HEK293 (cell line): ENCODE measurements around the gene ZBTB39.

Experiments
- CTCF ChIA-PET: fragments of 350-600 bp; formaldehyde crosslinking; extraction: SDS; loops from one replicate; lab custom pipeline; 2021; ENCODE audit warnings: antibody characterized with exemption; lab: Yijun Ruan, JAX
- POLR2A ChIA-PET: fragments of 300-600 bp; formaldehyde crosslinking; extraction: SDS; loops from one replicate; lab custom pipeline; 2020; ENCODE audit warnings: antibody characterized with exemption, inconsistent platforms; lab: Yijun Ruan, JAX
- H3K27ac ChIP-seq: fragments of 200-500 bp; sonication (Bioruptor generic); 2 replicates; pipeline ENCODE4 v1.5.1; 2014; ENCODE audit warnings: low read depth, low read length, control low read depth, inconsistent platforms; ENCODE audit errors: extremely low read depth
- H3K36me3 ChIP-seq, 2 experiments: fragments of 200-500 bp in 1 of 2; sonication (Bioruptor generic) in 1 of 2; 1 replicate in 1 of 2; 2 replicates in 1 of 2; pipeline ENCODE4 v1.5.1; 2014 to 2017; ENCODE audit warnings: inconsistent platforms in 2 of 2, low read length in 2 of 2; ENCODE audit not compliant: control insufficient read depth in 2 of 2, insufficient read depth in 1 of 2
- H3K4me1 ChIP-seq: fragments of 200-500 bp; sonication (Bioruptor generic); 2 replicates; pipeline ENCODE4 v1.5.1; 2014; ENCODE audit warnings: mild to moderate bottlenecking, low read length, inconsistent platforms; ENCODE audit not compliant: control insufficient read depth, insufficient read depth
- H3K4me3 ChIP-seq: 2 replicates; pipeline ENCODE4 v1.5.1; 2011; ENCODE audit warnings: low read depth, mild to moderate bottlenecking, control low read depth, low read length, moderate library complexity
- H3K9me3 ChIP-seq: fragments of 200-500 bp; sonication (Bioruptor generic); 2 replicates; pipeline ENCODE4 v1.5.1; 2014; ENCODE audit warnings: low read depth, low read length, inconsistent platforms; ENCODE audit not compliant: control insufficient read depth, insufficient read depth
- GLIS1 ChIP-seq: fragments of 450-650 bp; formaldehyde crosslinking; IDR thresholded peaks from 2 replicates; pipeline ENCODE4 v1.5.1; 2016; ENCODE audit warnings: missing biosample characterization, missing genetic modification characterization
- HIC1 ChIP-seq: fragments of 450-650 bp; formaldehyde crosslinking; IDR thresholded peaks from 2 replicates; pipeline ENCODE4 v1.5.1; 2016; ENCODE audit warnings: missing biosample characterization, missing genetic modification characterization
- SP3 ChIP-seq: fragments of 450-650 bp; formaldehyde crosslinking; IDR thresholded peaks from 2 replicates; pipeline ENCODE4 v1.5.1; 2016; ENCODE audit warnings: missing biosample characterization, missing genetic modification characterization
- TCF7L2 ChIP-seq: IDR thresholded peaks from 2 replicates; pipeline ENCODE4 v1.6.1; 2011; ENCODE audit warnings: low read depth, mild to moderate bottlenecking, inconsistent platforms, low read length, moderate library complexity, borderline replicate concordance
- ZNF2 ChIP-seq: fragments of 450-650 bp; formaldehyde crosslinking; IDR thresholded peaks from 2 replicates; pipeline ENCODE4 v1.5.1; 2016; ENCODE audit warnings: missing biosample characterization, missing genetic modification characterization
- ZNF223 ChIP-seq: fragments of 450-650 bp; formaldehyde crosslinking; IDR thresholded peaks from 2 replicates; pipeline ENCODE4 v1.5.1; 2016; ENCODE audit warnings: missing biosample characterization, missing genetic modification characterization
- ZNF23 ChIP-seq: fragments of 450-650 bp; formaldehyde crosslinking; IDR thresholded peaks from 2 replicates; pipeline ENCODE4 v1.5.1; 2016; ENCODE audit warnings: missing biosample characterization, missing genetic modification characterization, borderline replicate concordance
- ZNF341 ChIP-seq: fragments of 450-650 bp; formaldehyde crosslinking; IDR thresholded peaks from 2 replicates; pipeline ENCODE4; 2016; ENCODE audit warnings: low read depth, missing biosample characterization, missing genetic modification characterization
- ZNF600 ChIP-seq: fragments of 450-650 bp; formaldehyde crosslinking; IDR thresholded peaks from 2 replicates; pipeline ENCODE4 v1.5.1; 2016; ENCODE audit warnings: missing biosample characterization, missing genetic modification characterization
- ZNF626 ChIP-seq: fragments of 450-650 bp; sonication (Bioruptor Pico); formaldehyde crosslinking; IDR thresholded peaks from 2 replicates; pipeline ENCODE4 v1.5.1; 2018; ENCODE audit warnings: missing biosample characterization, missing genetic modification characterization, inconsistent platforms
- ZNF629 ChIP-seq: fragments of 450-650 bp; formaldehyde crosslinking; IDR thresholded peaks from 2 replicates; pipeline ENCODE4 v1.5.1; 2017; ENCODE audit warnings: missing biosample characterization, missing genetic modification characterization
- ZNF639 ChIP-seq: fragments of 450-650 bp; formaldehyde crosslinking; IDR thresholded peaks from 2 replicates; pipeline ENCODE4 v1.5.1; 2016; ENCODE audit warnings: missing biosample characterization, missing genetic modification characterization
- ZNF777 ChIP-seq: fragments of 450-650 bp; formaldehyde crosslinking; IDR thresholded peaks from 2 replicates; pipeline ENCODE4 v1.5.1; 2017; ENCODE audit warnings: missing biosample characterization, missing genetic modification characterization, borderline replicate concordance
- ZNF785 ChIP-seq: fragments of 450-650 bp; formaldehyde crosslinking; IDR thresholded peaks from 2 replicates; pipeline ENCODE4 v1.5.1; 2016; ENCODE audit warnings: missing biosample characterization, missing genetic modification characterization
- ZNF791 ChIP-seq: fragments of 450-650 bp; formaldehyde crosslinking; IDR thresholded peaks from 2 replicates; pipeline ENCODE4 v1.5.1; 2016; ENCODE audit warnings: missing biosample characterization, missing genetic modification characterization
- ZNF830 ChIP-seq: fragments of 450-650 bp; IDR thresholded peaks from 2 replicates; pipeline ENCODE4 v1.5.0; 2018; ENCODE audit warnings: missing biosample characterization, missing genetic modification characterization, low read depth, mild to moderate bottlenecking, moderate library complexity
- TF ChIP-seq, protein P1 (sequence below): fragments of 450-650 bp; formaldehyde crosslinking; IDR thresholded peaks from 2 replicates; pipeline ENCODE4 v1.5.1; 2016; ENCODE audit warnings: missing biosample characterization, missing genetic modification characterization, low read depth
- TF ChIP-seq, protein P2 (sequence below): fragments of 450-650 bp; formaldehyde crosslinking; conservative IDR thresholded peaks from 2 replicates; pipeline ENCODE4 v1.5.1; 2016; ENCODE audit warnings: low read depth, missing biosample characterization, missing genetic modification characterization
- TF ChIP-seq, protein P3 (sequence below): fragments of 450-650 bp; formaldehyde crosslinking; IDR thresholded peaks from 2 replicates; pipeline ENCODE4 v1.5.1; 2016; ENCODE audit warnings: missing biosample characterization, missing genetic modification characterization

ZBTB39 gene

GRCh38 chr12:56996793-56997545 lies 9.4 kb downstream of the ZBTB39 start (continued):
- no peak for TF ChIP-seq ZNF23 (tag by site-specific recombination)
- no peak for TF ChIP-seq ZNF639 (tag by site-specific recombination)
- no peak for TF ChIP-seq SP3 (tag by site-specific recombination)
- TF ChIP-seq ZNF791 (tag by site-specific recombination): no peak

- no peaks in the 10 kb centered on the region for H3K4me1 ChIP-seq
- POLR2A ChIA-PET: no interaction called here
- CTCF ChIA-PET: interaction anchor here (0.7 to 1.7 kb wide), 3 partner anchors 9 to 233 kb away, joined by 3 to 7 read pairs (median 6); no protein-coding TSS in a partner anchor
- no peak for TF ChIP-seq ZNF830 (tag by site-specific recombination)
- TF ChIP-seq, protein P1, sequence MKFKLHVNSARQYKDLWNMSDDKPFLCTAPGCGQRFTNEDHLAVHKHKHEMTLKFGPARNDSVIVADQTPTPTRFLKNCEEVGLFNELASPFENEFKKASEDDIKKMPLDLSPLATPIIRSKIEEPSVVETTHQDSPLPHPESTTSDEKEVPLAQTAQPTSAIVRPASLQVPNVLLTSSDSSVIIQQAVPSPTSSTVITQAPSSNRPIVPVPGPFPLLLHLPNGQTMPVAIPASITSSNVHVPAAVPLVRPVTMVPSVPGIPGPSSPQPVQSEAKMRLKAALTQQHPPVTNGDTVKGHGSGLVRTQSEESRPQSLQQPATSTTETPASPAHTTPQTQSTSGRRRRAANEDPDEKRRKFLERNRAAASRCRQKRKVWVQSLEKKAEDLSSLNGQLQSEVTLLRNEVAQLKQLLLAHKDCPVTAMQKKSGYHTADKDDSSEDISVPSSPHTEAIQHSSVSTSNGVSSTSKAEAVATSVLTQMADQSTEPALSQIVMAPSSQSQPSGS (tag by site-specific recombination): peak; percentile 48; the same call in 1 of the 2 replicates
- TF ChIP-seq ZNF629 (tag by site-specific recombination): peak; percentile 38; the same call in 1 of the 2 replicates
- TF ChIP-seq, all 188 proteins: peak for 2
- Histone ChIP-seq H3K27ac (no peak overlapping the region), H3K9me3 (no peaks in the 10 kb centered on the region), H3K36me3 (peaks cover 0 to 42% of the 10 kb centered on the region in 2 experiments; a peak in 1 of 3 replicates), H3K4me3 (no peak overlapping the region)
These were observed 10.3 kb downstream of the ZBTB39 start for GRCh38 chr12:56995930-56996496.

DNA sequence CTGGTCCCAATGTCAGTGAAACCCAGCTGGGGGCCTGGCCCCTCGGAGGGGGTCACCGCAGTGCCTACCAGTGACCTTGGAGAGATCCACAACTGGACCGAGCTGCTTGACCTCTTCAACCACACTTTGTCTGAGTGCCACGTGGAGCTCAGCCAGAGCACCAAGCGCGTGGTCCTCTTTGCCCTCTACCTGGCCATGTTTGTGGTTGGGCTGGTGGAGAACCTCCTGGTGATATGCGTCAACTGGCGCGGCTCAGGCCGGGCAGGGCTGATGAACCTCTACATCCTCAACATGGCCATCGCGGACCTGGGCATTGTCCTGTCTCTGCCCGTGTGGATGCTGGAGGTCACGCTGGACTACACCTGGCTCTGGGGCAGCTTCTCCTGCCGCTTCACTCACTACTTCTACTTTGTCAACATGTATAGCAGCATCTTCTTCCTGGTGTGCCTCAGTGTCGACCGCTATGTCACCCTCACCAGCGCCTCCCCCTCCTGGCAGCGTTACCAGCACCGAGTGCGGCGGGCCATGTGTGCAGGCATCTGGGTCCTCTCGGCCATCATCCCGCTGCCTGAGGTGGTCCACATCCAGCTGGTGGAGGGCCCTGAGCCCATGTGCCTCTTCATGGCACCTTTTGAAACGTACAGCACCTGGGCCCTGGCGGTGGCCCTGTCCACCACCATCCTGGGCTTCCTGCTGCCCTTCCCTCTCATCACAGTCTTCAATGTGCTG lies 11.0 kb downstream of the ZBTB39 start:
- ChIA-PET POLR2A (no interaction called here), CTCF (interaction anchor here (2.0 kb wide), 1 partner anchor 10 kb away, joined by 13 read pairs; no protein-coding TSS in a partner anchor)
- H3K4me3 ChIP-seq: no peak overlapping the region
- H3K9me3 ChIP-seq: no peaks in the 10 kb centered on the region
- peaks cover 0 to 35% of the 10 kb centered on the region in 2 experiments; a peak in 1 of 3 replicates for H3K36me3 ChIP-seq
- H3K4me1 ChIP-seq: no peaks in the 10 kb centered on the region
- no peak overlapping the region for H3K27ac ChIP-seq
- TF ChIP-seq ZNF341 (tag by site-specific recombination): no peak
- TF ChIP-seq HIC1 (tag by site-specific recombination): no peak
- no peak for TF ChIP-seq ZNF785 (tag by site-specific recombination)
- TF ChIP-seq GLIS1 (tag by site-specific recombination): no peak
- TF ChIP-seq ZNF2: no peak
- TF ChIP-seq, protein P2, sequence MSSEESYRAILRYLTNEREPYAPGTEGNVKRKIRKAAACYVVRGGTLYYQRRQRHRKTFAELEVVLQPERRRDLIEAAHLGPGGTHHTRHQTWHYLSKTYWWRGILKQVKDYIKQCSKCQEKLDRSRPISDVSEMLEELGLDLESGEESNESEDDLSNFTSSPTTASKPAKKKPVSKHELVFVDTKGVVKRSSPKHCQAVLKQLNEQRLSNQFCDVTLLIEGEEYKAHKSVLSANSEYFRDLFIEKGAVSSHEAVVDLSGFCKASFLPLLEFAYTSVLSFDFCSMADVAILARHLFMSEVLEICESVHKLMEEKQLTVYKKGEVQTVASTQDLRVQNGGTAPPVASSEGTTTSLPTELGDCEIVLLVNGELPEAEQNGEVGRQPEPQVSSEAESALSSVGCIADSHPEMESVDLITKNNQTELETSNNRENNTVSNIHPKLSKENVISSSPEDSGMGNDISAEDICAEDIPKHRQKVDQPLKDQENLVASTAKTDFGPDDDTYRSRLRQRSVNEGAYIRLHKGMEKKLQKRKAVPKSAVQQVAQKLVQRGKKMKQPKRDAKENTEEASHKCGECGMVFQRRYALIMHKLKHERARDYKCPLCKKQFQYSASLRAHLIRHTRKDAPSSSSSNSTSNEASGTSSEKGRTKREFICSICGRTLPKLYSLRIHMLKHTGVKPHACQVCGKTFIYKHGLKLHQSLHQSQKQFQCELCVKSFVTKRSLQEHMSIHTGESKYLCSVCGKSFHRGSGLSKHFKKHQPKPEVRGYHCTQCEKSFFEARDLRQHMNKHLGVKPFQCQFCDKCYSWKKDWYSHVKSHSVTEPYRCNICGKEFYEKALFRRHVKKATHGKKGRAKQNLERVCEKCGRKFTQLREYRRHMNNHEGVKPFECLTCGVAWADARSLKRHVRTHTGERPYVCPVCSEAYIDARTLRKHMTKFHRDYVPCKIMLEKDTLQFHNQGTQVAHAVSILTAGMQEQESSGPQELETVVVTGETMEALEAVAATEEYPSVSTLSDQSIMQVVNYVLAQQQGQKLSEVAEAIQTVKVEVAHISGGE (tag by site-specific recombination): no peak
- TF ChIP-seq ZNF777 (tag by site-specific recombination): no peak
- no peak for TF ChIP-seq TCF7L2
- no peak for TF ChIP-seq ZNF600 (tag by site-specific recombination)
- TF ChIP-seq ZNF223 (tag by site-specific recombination): no peak
- no peak for TF ChIP-seq ZNF626
- TF ChIP-seq, protein P3, sequence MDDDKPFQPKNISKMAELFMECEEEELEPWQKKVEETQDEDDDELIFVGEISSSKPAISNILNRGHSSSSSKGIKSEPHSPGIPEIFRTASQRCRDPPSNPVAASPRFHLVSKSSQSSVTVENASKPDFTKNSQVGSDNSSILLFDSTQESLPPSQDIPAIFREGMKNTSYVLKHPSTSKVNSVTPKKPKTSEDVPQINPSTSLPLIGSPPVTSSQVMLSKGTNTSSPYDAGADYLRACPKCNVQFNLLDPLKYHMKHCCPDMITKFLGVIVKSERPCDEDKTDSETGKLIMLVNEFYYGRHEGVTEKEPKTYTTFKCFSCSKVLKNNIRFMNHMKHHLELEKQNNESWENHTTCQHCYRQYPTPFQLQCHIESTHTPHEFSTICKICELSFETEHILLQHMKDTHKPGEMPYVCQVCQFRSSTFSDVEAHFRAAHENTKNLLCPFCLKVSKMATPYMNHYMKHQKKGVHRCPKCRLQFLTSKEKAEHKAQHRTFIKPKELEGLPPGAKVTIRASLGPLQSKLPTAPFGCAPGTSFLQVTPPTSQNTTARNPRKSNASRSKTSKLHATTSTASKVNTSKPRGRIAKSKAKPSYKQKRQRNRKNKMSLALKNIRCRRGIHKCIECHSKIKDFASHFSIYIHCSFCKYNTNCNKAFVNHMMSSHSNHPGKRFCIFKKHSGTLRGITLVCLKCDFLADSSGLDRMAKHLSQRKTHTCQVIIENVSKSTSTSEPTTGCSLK (tag by site-specific recombination): no peak
